Measurements from ENCODE around the gene SPRED1.

The SPRED1 gene

DNA sequence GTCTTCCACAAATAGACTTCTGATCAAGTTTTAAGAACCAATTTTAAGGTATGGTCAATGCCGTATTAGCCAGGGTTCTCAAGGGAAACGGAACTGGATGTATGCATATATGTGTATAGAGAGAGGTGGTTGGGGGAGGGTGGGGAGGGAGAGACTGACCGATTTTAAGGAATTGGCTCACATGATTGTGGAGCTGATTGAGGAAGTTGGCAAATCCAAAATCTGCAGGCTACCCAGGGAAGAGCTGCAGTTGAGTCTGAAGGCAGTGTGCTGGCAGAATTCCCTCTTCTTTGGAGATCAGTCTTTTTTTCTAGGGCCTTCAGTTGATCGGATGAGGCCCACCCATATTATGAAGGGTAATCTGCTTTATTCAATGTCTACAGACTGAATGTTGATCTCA is 40.8 kb upstream of the SPRED1 start:
- TF ChIP-seq, protein P1, sequence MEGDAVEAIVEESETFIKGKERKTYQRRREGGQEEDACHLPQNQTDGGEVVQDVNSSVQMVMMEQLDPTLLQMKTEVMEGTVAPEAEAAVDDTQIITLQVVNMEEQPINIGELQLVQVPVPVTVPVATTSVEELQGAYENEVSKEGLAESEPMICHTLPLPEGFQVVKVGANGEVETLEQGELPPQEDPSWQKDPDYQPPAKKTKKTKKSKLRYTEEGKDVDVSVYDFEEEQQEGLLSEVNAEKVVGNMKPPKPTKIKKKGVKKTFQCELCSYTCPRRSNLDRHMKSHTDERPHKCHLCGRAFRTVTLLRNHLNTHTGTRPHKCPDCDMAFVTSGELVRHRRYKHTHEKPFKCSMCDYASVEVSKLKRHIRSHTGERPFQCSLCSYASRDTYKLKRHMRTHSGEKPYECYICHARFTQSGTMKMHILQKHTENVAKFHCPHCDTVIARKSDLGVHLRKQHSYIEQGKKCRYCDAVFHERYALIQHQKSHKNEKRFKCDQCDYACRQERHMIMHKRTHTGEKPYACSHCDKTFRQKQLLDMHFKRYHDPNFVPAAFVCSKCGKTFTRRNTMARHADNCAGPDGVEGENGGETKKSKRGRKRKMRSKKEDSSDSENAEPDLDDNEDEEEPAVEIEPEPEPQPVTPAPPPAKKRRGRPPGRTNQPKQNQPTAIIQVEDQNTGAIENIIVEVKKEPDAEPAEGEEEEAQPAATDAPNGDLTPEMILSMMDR (IDR thresholded peaks at IDR 0.05; ENCODE audit: insufficient read depth, low read depth, low read length, missing control alignments) = no peak

DNA sequence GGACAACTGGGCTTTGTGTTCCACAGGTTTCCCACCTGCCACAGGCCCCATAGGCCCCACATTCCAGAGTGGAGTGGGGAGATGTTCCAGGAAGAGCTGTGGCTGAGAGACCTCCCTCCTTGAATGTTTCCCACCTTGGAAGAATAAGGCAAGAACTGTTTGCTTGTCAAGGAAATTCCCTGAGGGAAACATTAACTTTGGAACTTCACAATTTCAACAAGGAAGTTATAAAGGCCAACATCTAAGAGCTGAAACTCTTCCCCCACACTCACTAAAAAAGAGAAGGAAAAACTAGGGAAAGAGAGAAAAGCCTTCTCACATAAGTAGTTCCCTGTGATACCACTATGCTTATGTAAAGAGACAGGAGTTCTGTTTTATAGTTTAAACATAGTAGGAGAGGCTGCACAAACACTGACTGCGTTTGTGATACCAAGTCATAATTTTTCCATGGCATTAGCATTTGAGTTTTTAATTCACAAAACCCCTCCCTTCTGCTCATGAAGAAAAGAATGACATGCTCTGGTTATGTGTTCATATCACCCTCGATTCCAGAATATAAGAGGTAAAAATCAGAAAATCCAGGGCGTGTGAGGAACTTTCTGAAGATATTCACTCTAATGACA is 39.8 kb upstream of the SPRED1 start:
- TF ChIP-seq, protein P1 (IDR thresholded peaks at IDR 0.05; ENCODE audit: insufficient read depth, low read depth, low read length, missing control alignments) = no peak
- no peak for DNase-seq (ENCODE audit: low read depth)

More for the DNA sequence above, 40.8 kb upstream of the SPRED1 start:
- DNase-seq (ENCODE audit: low read depth) = no peak
- H3K4me3 ChIP-seq (ENCODE audit: low read length) = no peak overlapping the region

DNA sequence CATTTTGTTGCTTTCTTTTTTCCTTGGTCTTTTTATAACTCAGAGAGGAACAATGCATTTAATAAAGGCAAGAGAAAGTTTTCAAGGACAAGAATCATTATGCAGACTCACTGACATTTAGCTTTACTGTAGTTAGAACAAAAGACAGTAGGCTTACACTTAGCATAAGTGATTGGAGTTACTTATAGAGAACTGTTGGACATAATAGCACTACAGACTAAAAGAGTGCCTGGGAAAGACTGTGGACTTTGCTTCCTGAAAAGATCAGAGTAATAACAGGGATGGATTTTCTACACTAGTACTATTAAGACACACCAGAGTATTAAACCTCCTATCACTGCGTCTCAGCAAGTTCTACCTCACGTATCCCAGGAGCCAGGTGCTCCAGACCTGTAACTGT is 39.3 kb upstream of the SPRED1 start:
- TF ChIP-seq, protein P1 (IDR thresholded peaks at IDR 0.05; ENCODE audit: insufficient read depth, low read depth, low read length, missing control alignments) = no peak
- H3K4me3 ChIP-seq (ENCODE audit: low read length) = no peak overlapping the region
- no peak for DNase-seq (ENCODE audit: low read depth)

More for the DNA sequence above, 39.8 kb upstream of the SPRED1 start:
- H3K4me3 ChIP-seq (ENCODE audit: low read length) = no peak overlapping the region

DNA sequence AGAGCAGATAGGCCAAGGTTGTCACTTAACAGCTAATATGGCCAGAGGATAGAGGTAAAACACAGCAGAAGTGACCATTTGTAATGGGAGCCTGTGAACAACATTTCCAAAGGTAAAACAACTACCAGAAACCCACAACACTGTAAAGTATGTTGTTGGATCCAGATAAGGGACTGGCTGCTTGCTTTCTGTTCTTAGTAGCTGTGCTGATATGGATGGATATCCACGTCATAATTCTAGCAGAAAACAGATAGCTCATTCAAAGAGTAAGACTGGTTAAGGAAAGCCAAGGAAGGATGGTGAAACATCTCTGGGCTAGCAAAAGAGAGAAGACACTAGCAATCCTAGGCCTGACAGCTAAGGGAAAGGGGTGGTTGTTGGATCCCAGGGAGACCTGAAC is 36.9 kb upstream of the SPRED1 start:
- TF ChIP-seq, protein P1 (IDR thresholded peaks at IDR 0.05; ENCODE audit: insufficient read depth, low read depth, low read length, missing control alignments) = no peak
- DNase-seq (ENCODE audit: low read depth) = no peak
- H3K4me3 ChIP-seq (ENCODE audit: low read length) = no peak overlapping the region

DNA sequence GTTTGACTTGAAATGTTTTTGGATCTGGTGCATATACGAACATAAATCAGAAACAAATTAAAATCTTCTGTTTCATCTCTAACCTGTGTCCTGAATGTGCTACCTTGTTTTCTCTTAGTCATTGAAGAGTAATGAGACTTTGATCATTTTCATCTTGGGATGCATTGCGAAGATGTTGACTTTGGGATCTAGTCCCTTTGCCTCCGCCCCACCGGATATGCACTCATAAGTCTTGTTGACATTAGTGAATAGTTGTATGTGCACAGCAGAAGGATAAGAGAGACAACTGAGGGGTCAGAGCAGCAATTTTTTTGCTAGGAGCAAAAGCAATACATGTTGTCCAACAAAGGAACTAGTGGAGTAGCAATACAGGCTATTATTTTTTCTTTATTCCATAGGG is 35.9 kb upstream of the SPRED1 start:
- DNase-seq (ENCODE audit: low read depth) = peak; percentile 63
- H3K4me3 ChIP-seq (ENCODE audit: low read length) = no peak overlapping the region
- TF ChIP-seq, protein P1 (IDR thresholded peaks at IDR 0.05; ENCODE audit: insufficient read depth, low read depth, low read length, missing control alignments) = no peak

DNA sequence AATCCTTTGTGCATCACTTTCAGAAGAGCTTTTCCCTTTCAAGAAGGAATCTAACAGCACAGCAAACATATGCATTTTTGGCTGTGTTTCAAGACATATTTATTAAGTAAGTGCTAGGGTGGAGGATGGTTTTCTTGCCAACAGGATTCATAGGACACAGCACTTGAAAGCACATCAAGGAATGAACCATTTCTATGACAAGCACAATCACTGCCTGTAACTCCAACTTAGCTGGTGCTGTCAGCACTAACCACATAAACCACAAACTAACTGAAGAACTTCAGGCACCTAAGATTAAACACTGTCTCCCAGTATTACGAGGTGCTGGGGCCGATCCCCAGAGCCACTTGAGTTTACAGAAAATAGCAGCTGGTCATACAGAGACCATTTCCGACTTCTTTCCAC is 35.4 kb upstream of the SPRED1 start:
- DNase-seq (ENCODE audit: low read depth) = peak; percentile 64
- TF ChIP-seq, protein P1 (IDR thresholded peaks at IDR 0.05; ENCODE audit: insufficient read depth, low read depth, low read length, missing control alignments) = no peak
- no peak overlapping the region for H3K4me3 ChIP-seq (ENCODE audit: low read length)

All from epithelial cell of esophagus (primary cell).